ENCODE measurements around the gene CIBAR2.
"Not testable (repeated sequence)": the region's sequence is repeated elsewhere in the genome, so short reads cannot be mapped to it uniquely, and the experiment has no call there.

CIBAR2 gene

GRCh38 chr16:85128079-85128837 lies 16.0 kb upstream of the CIBAR2 start:
- DNase-seq (ENCODE audit: low spot score): no peak

- no peak for DNase-seq (ENCODE audit: low spot score)
Observed at GRCh38 chr16:85127379-85127723, 15.1 kb upstream of the CIBAR2 start.

- DNase-seq (ENCODE audit: low spot score): peak; percentile 87
Observed at GRCh38 chr16:85126705-85127378, 14.6 kb upstream of the CIBAR2 start.

GRCh38 chr16:85126394-85126704 lies 14.1 kb upstream of the CIBAR2 start:
- DNase-seq (ENCODE audit: low spot score): no peak

- DNase-seq (ENCODE audit: low spot score): no peak
Observed at GRCh38 chr16:85125570-85126393, 13.5 kb upstream of the CIBAR2 start.

GRCh38 chr16:85124636-85125346 lies 12.5 kb upstream of the CIBAR2 start:
- no peak for DNase-seq (ENCODE audit: low spot score)

- DNase-seq (ENCODE audit: low spot score): peak; percentile 89
Observed at GRCh38 chr16:85123891-85124635, 11.8 kb upstream of the CIBAR2 start.

- DNase-seq (ENCODE audit: low spot score): not testable (repeated sequence)
Observed at GRCh38 chr16:85123441-85123840, 11.2 kb upstream of the CIBAR2 start.

- DNase-seq (ENCODE audit: low spot score): no peak
Observed at GRCh38 chr16:85120006-85120340, 7.7 kb upstream of the CIBAR2 start.

GRCh38 chr16:85117418-85117817 lies 5.1 kb upstream of the CIBAR2 start:
- DNase-seq (ENCODE audit: low spot score): no peak

- DNase-seq (ENCODE audit: low spot score): peak; percentile 93
Observed at GRCh38 chr16:85114909-85115567, 2.8 kb upstream of the CIBAR2 start.

GRCh38 chr16:85113913-85114312 lies 1.6 kb upstream of the CIBAR2 start:
- DNase-seq (ENCODE audit: low spot score): no peak

GRCh38 chr16:85113168-85113733 lies 979 bp upstream of the CIBAR2 start:
- DNase-seq (ENCODE audit: low spot score): no peak

- no peak for DNase-seq (ENCODE audit: low spot score)
Observed at GRCh38 chr16:85111184-85111583, 1.1 kb downstream of the CIBAR2 start.

- no peak for DNase-seq (ENCODE audit: low spot score)
Observed at GRCh38 chr16:85110105-85110504, 2.2 kb downstream of the CIBAR2 start.

GRCh38 chr16:85107532-85107931 lies 4.7 kb downstream of the CIBAR2 start:
- DNase-seq (ENCODE audit: low spot score): no peak

GRCh38 chr16:85107083-85107482 lies 5.2 kb downstream of the CIBAR2 start:
- no peak for DNase-seq (ENCODE audit: low spot score)

- DNase-seq (ENCODE audit: low spot score): no peak
Observed at GRCh38 chr16:85105475-85105874, 6.8 kb downstream of the CIBAR2 start.

GRCh38 chr16:85104821-85105391 lies 7.4 kb downstream of the CIBAR2 start:
- no peak for DNase-seq (ENCODE audit: low spot score)

- DNase-seq (ENCODE audit: low spot score): no peak
Observed at GRCh38 chr16:85104147-85104546, 8.1 kb downstream of the CIBAR2 start.
